H1 (cell line): ENCODE results near the gene SLC25A52. TPM values are rescaled to one million over a fixed set of nuclear protein-coding genes. Genes with fewer than 3 reads are reported as not detected.

Source experiments
- CTCF ChIA-PET: fragments of 300-600 bp; sonication (Branson Sonifier 250); formaldehyde crosslinking; loops from one replicate; lab custom pipeline; 2021; ENCODE audit not compliant: partially characterized antibody; lab: Charles Lee
- POLR2A ChIA-PET: fragments of 300-600 bp; sonication (Branson Sonifier 250); formaldehyde crosslinking; loops from one replicate; lab custom pipeline; 2021; ENCODE audit warnings: inconsistent platforms; ENCODE audit not compliant: partially characterized antibody; lab: Charles Lee
- DNase-seq, 2 experiments: peaks; one replicate each; pipeline versions ENCODE4 v3.0.0 to v3.0.0-alpha.2; 2010 to 2022; ENCODE audit warnings: low spot score in 2 of 2, low read depth in 1 of 2, mixed read lengths in 1 of 2
- FAIRE-seq: peaks from 2 replicates; lab custom pipeline; 2011; peaks lifted over from hg19 to GRCh38; lab: Jason Lieb, UNC
- H2AFZ ChIP-seq: 2 replicates; pipeline ENCODE4 v1.8.1; 2012; ENCODE audit warnings: low read length, inconsistent platforms
- H2AK5ac ChIP-seq: 2 replicates; pipeline ENCODE4 v1.6.1; 2013; ENCODE audit warnings: low read depth, low read length
- H2BK120ac ChIP-seq: replicated peaks from 2 replicates; pipeline ENCODE3; 2013; ENCODE audit warnings: low read depth, low read length, inconsistent platforms
- H2BK12ac ChIP-seq: 2 replicates; pipeline ENCODE4 v1.6.1; 2013; ENCODE audit warnings: low read depth, low read length
- H2BK15ac ChIP-seq: 2 replicates; pipeline ENCODE4 v1.6.1; 2013; ENCODE audit warnings: low read length
- H2BK20ac ChIP-seq: 2 replicates; pipeline ENCODE4 v1.6.1; 2013; ENCODE audit warnings: low read length
- H2BK5ac ChIP-seq: 2 replicates; pipeline ENCODE4 v1.6.1; 2013; ENCODE audit warnings: low read depth, low read length
- H3K14ac ChIP-seq: 2 replicates; pipeline ENCODE4 v1.6.1; 2013; ENCODE audit warnings: inconsistent platforms; ENCODE audit not compliant: insufficient read length
- H3K18ac ChIP-seq: 2 replicates; pipeline ENCODE4 v1.6.1; 2013; ENCODE audit warnings: low read length; ENCODE audit errors: extremely low read depth
- H3K23ac ChIP-seq: 2 replicates; pipeline ENCODE4 v1.6.1; 2013; ENCODE audit warnings: inconsistent platforms; ENCODE audit not compliant: insufficient read length
- H3K23me2 ChIP-seq: 2 replicates; pipeline ENCODE4 v1.6.1; 2013; ENCODE audit warnings: low read depth, low read length
- H3K27ac ChIP-seq: 2 replicates; pipeline ENCODE4 v1.6.1; 2011; ENCODE audit warnings: low read depth, low read length, inconsistent platforms
- H3K27me3 ChIP-seq, 4 experiments: replicated peaks in 1 of 4; 1 replicate in 1 of 4; 2 replicates in 3 of 4; pipeline versions ENCODE4 v1.6.1 to v1.8.1; 2011 to 2013; ENCODE audit warnings: low read length in 3 of 4, mild to moderate bottlenecking in 3 of 4, inconsistent platforms in 2 of 4, mixed read lengths in 2 of 4, moderate library complexity in 1 of 4; ENCODE audit not compliant: control insufficient read depth in 3 of 4, insufficient read depth in 3 of 4; ENCODE audit errors: extremely low read depth in 1 of 4
- H3K36me3 ChIP-seq, 4 experiments: 2 replicates each; pipeline versions ENCODE4 v1.6.1 to v1.8.1; 2011 to 2013; ENCODE audit warnings: mild to moderate bottlenecking in 4 of 4, low read length in 3 of 4, moderate library complexity in 2 of 4, control low read depth in 1 of 4, inconsistent platforms in 1 of 4; ENCODE audit not compliant: insufficient read depth in 4 of 4, control insufficient read depth in 2 of 4
- H3K4ac ChIP-seq: replicated peaks from 2 replicates; pipeline ENCODE3; 2013; ENCODE audit warnings: low read length, low read depth, mixed read lengths, inconsistent platforms; ENCODE audit not compliant: insufficient read length
- H3K4me1 ChIP-seq, 4 experiments: replicated peaks in 1 of 4; 1 replicate in 1 of 4; 2 replicates in 3 of 4; pipeline versions ENCODE4 v1.6.1 to v1.8.1; 2011 to 2013; ENCODE audit warnings: low read length in 3 of 4, inconsistent platforms in 2 of 4, mixed read lengths in 1 of 4; ENCODE audit not compliant: insufficient read depth in 4 of 4, control insufficient read depth in 3 of 4
- H3K4me2 ChIP-seq, 2 experiments: 2 replicates each; pipeline versions ENCODE4 v1.6.1 to v1.8.1; 2011 to 2013; ENCODE audit warnings: low read depth in 2 of 2, low read length in 2 of 2, control low read depth in 1 of 2, inconsistent platforms in 1 of 2, mild to moderate bottlenecking in 1 of 2; ENCODE audit not compliant: insufficient read depth in 1 of 2
- H3K4me3 ChIP-seq, 4 experiments: fragments of 200-600, 300-600 bp in 1 of 4; sonication (generic), shearing (Covaris generic), sonication (Bioruptor Twin) in 1 of 4; 2 replicates each; pipeline versions ENCODE4 v1.5.1 to v1.8.1; 2011 to 2016; ENCODE audit warnings: low read length in 4 of 4, low read depth in 3 of 4, control low read depth in 2 of 4, inconsistent platforms in 2 of 4, mild to moderate bottlenecking in 2 of 4, mixed read lengths in 1 of 4, moderate library complexity in 1 of 4; ENCODE audit not compliant: insufficient read depth in 2 of 4; ENCODE audit errors: extremely low read depth in 1 of 4
- H3K56ac ChIP-seq: replicated peaks from 2 replicates; pipeline ENCODE3; 2013; ENCODE audit warnings: low read depth, mild to moderate bottlenecking, mixed read lengths, low read length, inconsistent platforms; ENCODE audit not compliant: insufficient read length
- H3K79me1 ChIP-seq: 2 replicates; pipeline ENCODE4 v1.6.1; 2013; ENCODE audit warnings: low read depth, low read length, control low read depth
- H3K79me2 ChIP-seq, 2 experiments: 2 replicates each; pipeline versions ENCODE4 v1.6.1 to v1.8.1; 2012 to 2013; ENCODE audit warnings: low read length in 2 of 2, mild to moderate bottlenecking in 2 of 2, inconsistent platforms in 1 of 2; ENCODE audit not compliant: insufficient read depth in 2 of 2, control insufficient read depth in 1 of 2
- H3K9ac ChIP-seq, 4 experiments: replicated peaks in 1 of 4; 1 replicate in 1 of 4; 2 replicates in 3 of 4; pipeline versions ENCODE4 v1.6.1 to v1.8.1; 2011 to 2013; ENCODE audit warnings: low read depth in 3 of 4, low read length in 3 of 4, control low read depth in 2 of 4, mild to moderate bottlenecking in 2 of 4, moderate library complexity in 2 of 4, inconsistent platforms in 1 of 4; ENCODE audit errors: extremely low read depth in 1 of 4
- H3K9me3 ChIP-seq, 2 experiments: 2 replicates each; pipeline versions ENCODE4 v1.6.1 to v1.8.1; 2012 to 2013; ENCODE audit warnings: mild to moderate bottlenecking in 2 of 2, moderate library complexity in 2 of 2, control low read depth in 1 of 2, inconsistent platforms in 1 of 2, low read depth in 1 of 2, low read length in 1 of 2, mixed read lengths in 1 of 2; ENCODE audit not compliant: insufficient read depth in 2 of 2
- H4K20me1 ChIP-seq, 2 experiments: replicated peaks in 1 of 2; 2 replicates each; pipeline versions ENCODE3 to v1.8.1; 2011 to 2013; ENCODE audit warnings: inconsistent platforms in 2 of 2, low read length in 2 of 2, mild to moderate bottlenecking in 1 of 2; ENCODE audit not compliant: insufficient read depth in 2 of 2, control insufficient read depth in 1 of 2
- H4K5ac ChIP-seq: 2 replicates; pipeline ENCODE4 v1.6.1; 2013; ENCODE audit warnings: low read length, low read depth, mixed read lengths, inconsistent platforms; ENCODE audit not compliant: insufficient read length
- H4K8ac ChIP-seq: 2 replicates; pipeline ENCODE4 v1.8.0; 2013; ENCODE audit warnings: mild to moderate bottlenecking, moderate library complexity, low read length, inconsistent platforms; ENCODE audit not compliant: insufficient read depth; ENCODE audit errors: extremely low read depth
- H4K91ac ChIP-seq: replicated peaks from 2 replicates; pipeline ENCODE3; 2013; ENCODE audit warnings: low read length, mixed read lengths, inconsistent platforms; ENCODE audit not compliant: insufficient read length
- HDAC2 ChIP-seq, 2 experiments: fragments of 300-600 bp in 1 of 2; sonication (generic) in 1 of 2; IDR thresholded peaks; 2 replicates each; pipeline ENCODE4 v1.6.1; 2011 to 2012; ENCODE audit warnings: low read depth in 2 of 2, low read length in 2 of 2, mild to moderate bottlenecking in 2 of 2, moderate library complexity in 2 of 2, borderline replicate concordance in 1 of 2, inconsistent platforms in 1 of 2
- KDM4A ChIP-seq: IDR thresholded peaks from one replicate; pipeline ENCODE4 v1.7.1; 2012; ENCODE audit warnings: low read depth, mild to moderate bottlenecking, moderate library complexity, low read length, inconsistent platforms; ENCODE audit not compliant: severe bottlenecking
- KDM5A ChIP-seq: fragments of 200-600 bp; IDR thresholded peaks from 2 replicates; pipeline ENCODE4 v1.7.1; 2012; ENCODE audit warnings: mild to moderate bottlenecking, low read length, inconsistent platforms, mixed read lengths
- SIN3A ChIP-seq, 2 experiments: IDR thresholded peaks in 1 of 2; conservative IDR thresholded peaks in 1 of 2; 2 replicates each; pipeline ENCODE4 v1.6.1; 2011 to 2012; ENCODE audit warnings: low read length in 2 of 2, improper control_type of control experiment in 1 of 2, low read depth in 1 of 2, mild to moderate bottlenecking in 1 of 2
- SP1 ChIP-seq: IDR thresholded peaks from 2 replicates; pipeline ENCODE4 v1.6.1; 2011; ENCODE audit warnings: low read depth, low read length
- WGBS, 2 experiments: shearing (Covaris generic) in 1 of 2; methylation state at CpG; one replicate each; pipeline versions ENCODE4 v1.1.6 to v1.1.7; 2013 to 2015; ENCODE audit warnings: low lambda C conversion rate in 2 of 2, mixed read lengths in 2 of 2, inconsistent platforms in 1 of 2, low coverage in 1 of 2, missing lambda C conversion rate in 1 of 2; ENCODE audit not compliant: insufficient replicate concordance in 2 of 2, insufficient coverage in 1 of 2, insufficient read length in 1 of 2; ENCODE audit errors: extremely low coverage in 1 of 2, missing lambda C conversion rate in 1 of 2; 5-methylcytosine and 5-hydroxymethylcytosine counted together
- polyA plus RNA-seq, 7 experiments: library from polyadenylated mRNA; depleted of rRNA in 3 of 7; stranded (reverse) in 5 of 7; unstranded in 2 of 7; fragments of >200 nt in 5 of 7; fragments of 200-250 nt in 2 of 7; gene quantifications; 1 replicate in 5 of 7; 2 replicates in 1 of 7; 4 replicates in 1 of 7; pipeline versions ENCODE4 v1.2.1 to v1.2.3, GENCODE V29; 2011 to 2013; ENCODE audit warnings: missing spikeins in 2 of 7, mixed read lengths in 2 of 7
- total RNA-seq: library from RNA; stranded (reverse); fragmentation: NEBNext Ultra II Directional; extraction: Animal tissue kit (Norgen Biotek cat#: 25700); gene quantifications from 2 replicates; pipeline ENCODE4 v1.2.1, GENCODE V29; 2021

Gene SLC25A52
- total and polyA plus RNA-seq, 2 of the 8 experiments (the other 6 are each of a cell fraction or from before 2014, with no cell fraction given), result not detected

DNA sequence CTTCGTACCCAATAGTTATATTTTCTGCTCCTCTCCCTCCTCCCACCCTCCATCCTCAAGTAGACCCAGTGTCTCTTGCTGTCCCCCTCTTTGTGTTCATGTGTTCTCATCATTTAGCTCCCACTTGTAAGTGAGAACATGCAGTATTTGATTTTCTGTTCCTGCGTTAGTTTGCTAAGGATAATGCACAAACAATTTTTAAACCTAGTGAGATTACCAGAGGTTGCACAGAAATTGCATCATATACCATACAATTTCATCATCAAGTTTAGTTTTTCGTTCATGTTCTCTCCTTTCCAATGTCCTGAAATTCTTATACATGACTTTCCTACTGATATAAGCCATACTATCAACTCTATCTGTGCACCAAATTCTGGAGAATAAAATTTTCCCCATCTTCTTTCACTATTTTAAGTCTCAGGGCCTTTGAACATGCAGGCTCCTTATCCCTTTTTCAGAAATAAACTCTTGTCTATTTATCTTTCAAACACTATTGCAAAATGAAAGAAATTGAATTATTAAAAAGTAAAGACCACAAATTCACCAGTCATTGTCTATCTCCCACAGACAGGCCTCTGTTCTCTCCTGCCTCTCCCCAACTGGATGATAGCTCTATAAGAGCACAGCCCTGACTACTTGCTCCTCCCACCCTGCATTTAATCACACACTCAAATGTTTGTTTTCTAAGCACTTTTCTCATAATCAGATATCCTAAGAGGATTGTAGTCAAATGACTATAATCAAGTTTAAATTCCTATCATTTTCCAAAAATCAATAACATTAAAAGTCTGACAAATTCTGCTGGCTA lies 49.1 kb downstream of the SLC25A52 start:
- Histone ChIP-seq H4K5ac (no peak overlapping the region), H3K36me3 (no peaks in the 10 kb centered on the region), H3K79me1 (no peaks in the 10 kb centered on the region)
- TF ChIP-seq HDAC2 (IDR thresholded peaks at IDR 0.05; ENCODE audit: borderline replicate concordance in 1 of 2, low read depth in 2 of 2, low read length in 2 of 2), result no peak
- TF ChIP-seq SP1, result no peak
- TF ChIP-seq KDM4A, result no peak
- no peak for TF ChIP-seq SIN3A (conservative IDR thresholded peaks at IDR 0.05 in 1 of 2, IDR thresholded peaks at IDR 0.05 in 1 of 2; ENCODE audit: low read depth in 1 of 2, low read length in 2 of 2)
- TF ChIP-seq KDM5A, result no peak
- TF ChIP-seq, all 59 proteins: peak for 0
- Histone ChIP-seq H3K27me3 (no peaks in the 10 kb centered on the region), H3K27ac (no peak overlapping the region), H3K4me1 (peaks cover 0 to 4% (median under 1%) of the 10 kb centered on the region in 4 experiments; a peak in 1 of 7 replicates), H3K4ac (no peak overlapping the region), H2BK120ac (no peak overlapping the region), H2BK12ac (no peak overlapping the region), H3K79me2 (no peaks in the 10 kb centered on the region), H2BK15ac (no peak overlapping the region), H3K23ac (no peak overlapping the region), H3K23me2 (no peaks in the 10 kb centered on the region), H3K56ac (no peak overlapping the region), H3K18ac (no peak overlapping the region), H4K20me1 (no peaks in the 10 kb centered on the region), H3K14ac (no peak overlapping the region), H3K9ac (no peak overlapping the region), H2AFZ (no peak overlapping the region), H2AK5ac (no peak overlapping the region), H3K4me3 (no peak overlapping the region), H4K91ac (no peak overlapping the region), H2BK5ac (no peak overlapping the region), H3K4me2 (no peak overlapping the region), H4K8ac (no peak overlapping the region), H2BK20ac (no peak overlapping the region), H3K9me3 (no peaks in the 10 kb centered on the region)
- CTCF ChIA-PET, result interaction anchor here (0.6 to 2.0 kb wide), 9 partner anchors 9 to 265 kb away, joined by 3 to 16 read pairs (median 3); no protein-coding TSS in a partner anchor
- 94% methylated on average over 3 of the region's 3 CpGs; no CpG with 5 or more reads in 1 of the 2 experiments for WGBS, 2 experiments
- no peak for FAIRE-seq
- DNase-seq, result no peak
- POLR2A ChIA-PET, result no interaction called here
